HEK293T (cell line): Measurements from ENCODE around the gene RPS6KA5.
"Not testable (repeated sequence)": the region's sequence is repeated elsewhere in the genome, so short reads cannot be mapped to it uniquely, and the experiment has no call there.

Source experiments
- CTCF ChIA-PET: fragments of 350-600 bp; formaldehyde crosslinking; extraction: SDS; loops from one replicate; lab custom pipeline; 2021; ENCODE audit warnings: antibody characterized with exemption, inconsistent platforms; lab: Yijun Ruan, JAX
- POLR2A ChIA-PET: fragments of 350-600 bp; formaldehyde crosslinking; extraction: SDS; loops from one replicate; lab custom pipeline; 2020; ENCODE audit warnings: antibody characterized with exemption, inconsistent platforms; lab: Yijun Ruan, JAX
- DNase-seq: peaks from one replicate; pipeline ENCODE4 v3.0.0; 2012; ENCODE audit warnings: mixed read lengths; ENCODE audit errors: extremely low spot score
- ARNT ChIP-seq: fragments of 450-650 bp; IDR thresholded peaks from 2 replicates; pipeline ENCODE4 v1.6.1; 2017; ENCODE audit warnings: mild to moderate bottlenecking
- BHLHE40 ChIP-seq: fragments of 450-650 bp; IDR thresholded peaks from 2 replicates; pipeline ENCODE4 v1.6.1; 2016; ENCODE audit warnings: mild to moderate bottlenecking, moderate library complexity, borderline replicate concordance
- CTBP1 ChIP-seq: fragments of 450-650 bp; IDR thresholded peaks from 2 replicates; pipeline ENCODE4 v1.6.1; 2016; ENCODE audit warnings: borderline replicate concordance
- ELF4 ChIP-seq: fragments of 450-650 bp; IDR thresholded peaks from 2 replicates; pipeline ENCODE4 v1.6.1; 2017; ENCODE audit warnings: antibody characterized with exemption
- FOXA1 ChIP-seq: fragments of 450-650 bp; IDR thresholded peaks from 2 replicates; pipeline ENCODE4 v1.6.1; 2016; ENCODE audit warnings: mild to moderate bottlenecking
- FOXK2 ChIP-seq: fragments of 450-650 bp; IDR thresholded peaks from 2 replicates; pipeline ENCODE4 v1.6.1; 2016; ENCODE audit warnings: mild to moderate bottlenecking
- FOXM1 ChIP-seq: fragments of 450-650 bp; IDR thresholded peaks from 2 replicates; pipeline ENCODE4 v1.6.1; 2017; ENCODE audit warnings: mild to moderate bottlenecking, borderline replicate concordance
- HDGF ChIP-seq: fragments of 450-650 bp; IDR thresholded peaks from 2 replicates; pipeline ENCODE4 v1.6.1; 2017; ENCODE audit warnings: antibody characterized with exemption, borderline replicate concordance
- L3MBTL2 ChIP-seq: fragments of 450-650 bp; conservative IDR thresholded peaks from 2 replicates; pipeline ENCODE4 v1.6.1; 2016; ENCODE audit warnings: mild to moderate bottlenecking
- LEF1 ChIP-seq: fragments of 450-650 bp; IDR thresholded peaks from 2 replicates; pipeline ENCODE4 v1.6.1; 2017; ENCODE audit warnings: mild to moderate bottlenecking, borderline replicate concordance
- NFRKB ChIP-seq: fragments of 450-650 bp; IDR thresholded peaks from 2 replicates; pipeline ENCODE4 v1.6.1; 2016; ENCODE audit warnings: mild to moderate bottlenecking, moderate library complexity
- SP1 ChIP-seq: fragments of 450-650 bp; IDR thresholded peaks from 2 replicates; pipeline ENCODE4 v1.6.1; 2017
- SUZ12 ChIP-seq: fragments of 450-650 bp; IDR thresholded peaks from 2 replicates; pipeline ENCODE4 v1.6.1; 2016; ENCODE audit warnings: mild to moderate bottlenecking
- TARDBP ChIP-seq: fragments of 450-650 bp; IDR thresholded peaks from 2 replicates; pipeline ENCODE4 v1.6.1; 2016
- ZNF384 ChIP-seq: fragments of 450-650 bp; IDR thresholded peaks from 2 replicates; pipeline ENCODE4 v1.6.1; 2016
- TF ChIP-seq, protein P1 (sequence below): fragments of 450-650 bp; IDR thresholded peaks from 2 replicates; pipeline ENCODE4 v1.6.1; 2016

Gene RPS6KA5

DNA sequence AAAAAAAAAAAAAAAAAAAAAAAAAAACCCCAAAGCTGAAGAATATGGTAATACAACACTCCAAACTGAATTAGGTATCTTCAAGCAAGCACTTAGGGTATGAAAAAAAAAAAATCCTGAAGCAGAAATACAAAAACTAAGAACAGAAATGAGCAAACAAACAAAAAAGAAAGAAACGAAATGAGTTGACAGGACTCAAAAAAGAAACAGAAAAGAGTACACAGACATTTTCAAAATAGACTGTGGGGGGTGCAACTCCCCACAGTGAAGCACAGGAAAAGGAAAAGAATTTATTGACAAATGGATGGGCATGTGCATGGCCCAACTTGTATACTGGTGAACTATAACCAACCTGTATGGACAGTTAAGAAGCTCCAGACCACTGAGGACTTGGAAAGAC, 24.6 kb downstream of the RPS6KA5 start:
- TF ChIP-seq, protein P1, sequence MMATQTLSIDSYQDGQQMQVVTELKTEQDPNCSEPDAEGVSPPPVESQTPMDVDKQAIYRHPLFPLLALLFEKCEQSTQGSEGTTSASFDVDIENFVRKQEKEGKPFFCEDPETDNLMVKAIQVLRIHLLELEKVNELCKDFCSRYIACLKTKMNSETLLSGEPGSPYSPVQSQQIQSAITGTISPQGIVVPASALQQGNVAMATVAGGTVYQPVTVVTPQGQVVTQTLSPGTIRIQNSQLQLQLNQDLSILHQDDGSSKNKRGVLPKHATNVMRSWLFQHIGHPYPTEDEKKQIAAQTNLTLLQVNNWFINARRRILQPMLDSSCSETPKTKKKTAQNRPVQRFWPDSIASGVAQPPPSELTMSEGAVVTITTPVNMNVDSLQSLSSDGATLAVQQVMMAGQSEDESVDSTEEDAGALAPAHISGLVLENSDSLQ: no peak
- peak; percentile 81 for TF ChIP-seq ZNF384
- ChIA-PET CTCF (interaction anchor here (0.9 kb wide), 1 partner anchor 133 kb away, joined by 3 read pairs; no protein-coding TSS in a partner anchor), POLR2A (interaction anchor here (1.3 kb wide), 1 partner anchor 25 kb away, joined by 5 read pairs; the partner anchor contains the start of gene RPS6KA5)
- DNase-seq: no peak

DNA sequence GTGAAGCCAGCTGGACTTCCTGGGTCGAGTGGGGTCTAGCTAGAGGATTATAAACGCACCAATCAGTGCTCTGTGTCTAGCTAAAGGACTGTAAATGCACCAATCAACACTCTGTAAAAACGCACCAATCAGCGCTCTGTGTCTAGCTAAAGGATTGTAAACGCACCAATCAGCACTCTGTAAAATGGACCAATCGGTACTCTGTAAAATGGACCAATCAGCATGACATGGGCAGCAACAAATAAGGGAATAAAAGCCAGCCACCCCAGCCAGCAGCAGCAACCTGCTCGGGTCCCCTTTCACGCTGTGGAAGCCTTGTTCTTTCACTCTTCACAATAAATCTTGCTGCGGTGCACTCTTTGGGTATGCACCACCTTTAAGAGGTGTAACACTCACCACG, 26.1 kb downstream of the RPS6KA5 start:
- POLR2A ChIA-PET, CTCF ChIA-PET, DNase-seq: not testable (repeated sequence)

DNA sequence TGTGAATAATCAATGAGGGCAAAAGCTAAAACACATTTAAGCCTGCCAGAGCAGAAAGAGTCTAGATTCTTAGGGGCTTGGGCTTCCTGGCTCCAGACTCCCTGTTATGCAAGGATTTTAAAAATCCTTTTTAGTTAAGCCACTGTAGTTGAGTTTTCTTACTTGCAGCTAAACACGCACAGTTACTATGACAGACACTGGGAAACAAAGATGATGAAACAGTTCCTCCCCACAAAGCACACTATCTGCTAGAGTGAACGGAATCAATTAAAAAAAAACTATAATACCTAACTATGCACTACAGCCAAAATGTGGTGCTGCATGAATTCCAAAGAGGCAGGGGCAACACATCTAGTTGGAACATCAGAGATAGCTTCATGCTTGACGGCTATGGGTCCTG, 28.2 kb downstream of the RPS6KA5 start:
- no peak for DNase-seq
- TF ChIP-seq CTBP1 (no peak), ARNT (no peak), FOXK2 (no peak), TARDBP (no peak), ZNF384 (no peak), FOXA1 (no peak), L3MBTL2 (no peak), BHLHE40 (no peak), SUZ12 (no peak), SP1 (no peak), NFRKB (no peak), ELF4 (no peak), LEF1 (no peak), HDGF (no peak)
- TF ChIP-seq, protein P1: no peak
- ChIA-PET CTCF (interaction anchor here (0.6 kb wide), 1 partner anchor 46 kb away, joined by 8 read pairs; no protein-coding TSS in a partner anchor), POLR2A (no interaction called here)

DNA sequence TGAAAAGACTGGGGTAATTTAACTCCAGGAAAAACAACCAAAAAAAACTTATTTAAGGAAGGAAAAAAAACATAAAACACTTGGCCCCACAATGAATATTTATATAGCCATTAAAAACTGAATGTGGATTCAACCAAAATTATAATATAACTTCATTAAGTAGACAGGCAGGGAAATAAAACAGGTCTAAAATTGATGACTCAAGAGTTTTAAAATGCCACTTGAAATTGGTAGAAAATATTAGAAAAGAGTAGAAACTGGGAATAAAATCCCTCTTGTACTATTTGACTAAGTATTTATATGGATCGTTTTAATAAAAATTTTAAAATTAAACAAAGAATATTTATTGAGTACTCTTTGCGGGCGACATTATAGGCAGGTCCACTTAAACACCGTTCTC, 28.8 kb downstream of the RPS6KA5 start:
- TF ChIP-seq ELF4 (no peak), HDGF (no peak), LEF1 (no peak)
- ChIA-PET POLR2A (no interaction called here), CTCF (interaction anchor here (0.6 to 1.4 kb wide), 2 partner anchors 46 to 145 kb away, joined by 4 to 8 read pairs; no protein-coding TSS in a partner anchor)
- no peak for DNase-seq

DNA sequence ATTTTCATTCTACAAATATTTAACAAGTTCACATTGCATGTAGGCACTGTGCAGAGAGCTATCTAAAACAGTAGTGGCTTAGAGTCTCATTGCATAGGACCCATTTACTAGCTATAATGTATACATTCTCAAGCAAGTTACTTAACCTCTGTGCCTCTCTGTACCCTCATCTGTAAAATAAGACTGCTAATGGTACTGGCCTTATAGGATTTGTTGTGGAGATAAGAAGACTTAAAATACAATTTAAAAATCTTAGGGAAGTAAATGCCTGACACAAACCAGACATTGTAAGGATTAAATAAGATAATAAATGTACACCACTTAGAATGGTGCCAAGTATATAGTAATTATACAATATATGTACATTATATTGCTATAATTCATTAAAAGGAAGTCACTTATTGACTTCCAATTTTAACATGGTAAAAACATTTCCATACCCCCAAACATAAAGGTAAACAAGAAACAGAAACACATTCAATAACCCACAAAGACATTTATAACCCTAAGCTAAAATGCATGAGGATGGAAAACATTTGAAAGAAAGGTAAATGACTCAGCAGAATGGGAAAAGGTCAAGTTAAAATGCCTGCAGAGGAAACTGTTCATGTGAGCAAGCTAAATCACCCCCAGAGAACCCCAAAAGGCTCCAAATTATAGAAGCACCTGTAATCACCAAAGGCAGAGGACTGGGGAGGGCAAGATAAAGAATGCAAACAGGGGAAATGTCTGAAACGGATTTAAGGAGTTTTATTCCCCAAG, 30.8 kb downstream of the RPS6KA5 start:
- CTCF ChIA-PET: no interaction called here
- DNase-seq: no peak
- TF ChIP-seq, protein P1: no peak
- TF ChIP-seq HDGF (no peak), SUZ12 (no peak), FOXM1 (no peak), L3MBTL2 (no peak), CTBP1 (no peak), FOXK2 (no peak), BHLHE40 (no peak), FOXA1 (no peak), SP1 (no peak), ELF4 (no peak), ZNF384 (no peak)
- POLR2A ChIA-PET: interaction anchor here (0.8 kb wide), 1 partner anchor 31 kb away, joined by 5 read pairs; the partner anchor contains the start of gene RPS6KA5

DNA sequence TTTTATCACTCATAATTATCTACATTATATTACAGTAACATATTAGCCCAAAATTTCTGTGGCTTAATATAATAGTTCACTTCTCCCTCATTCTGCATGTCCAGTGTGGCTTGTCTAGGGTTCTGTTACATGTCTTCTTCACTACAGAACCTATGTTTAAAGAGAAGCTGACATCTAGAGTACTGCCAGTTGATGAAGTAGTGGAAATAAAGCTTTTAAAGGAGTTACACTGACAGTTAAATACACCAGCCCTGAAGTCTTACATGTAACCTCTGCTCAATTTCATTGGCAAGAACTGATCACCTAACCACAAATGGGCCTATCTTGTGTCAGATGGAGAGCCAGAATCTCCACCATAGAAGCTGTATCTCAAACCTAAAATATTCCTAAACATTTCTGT, 32.9 kb downstream of the RPS6KA5 start:
- POLR2A ChIA-PET: no interaction called here

DNA sequence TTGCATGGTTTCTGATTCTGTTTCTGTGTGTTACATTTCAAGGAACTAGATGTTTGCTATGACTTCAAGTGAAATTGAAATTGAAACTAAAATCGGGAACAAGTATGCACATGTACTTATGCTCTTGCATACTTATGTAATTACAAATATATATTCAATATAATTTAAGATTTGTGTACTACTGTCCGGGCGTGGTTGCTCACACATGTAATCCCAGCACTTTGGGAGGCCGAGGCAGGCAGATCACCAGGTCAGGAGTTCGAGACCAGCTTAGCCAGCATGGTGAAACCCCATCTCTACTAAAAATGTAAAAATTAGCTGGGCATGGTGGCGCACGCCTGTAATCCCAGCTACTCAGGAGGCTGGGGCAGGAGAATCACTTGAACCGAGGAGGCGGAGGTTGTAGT, 37.8 kb downstream of the RPS6KA5 start:
- DNase-seq, POLR2A ChIA-PET: not testable (repeated sequence)
- CTCF ChIA-PET: interaction anchor here (0.6 kb wide), 1 partner anchor 1265 kb away, joined by 3 read pairs; no protein-coding TSS in a partner anchor

More for the DNA sequence above, 32.9 kb downstream of the RPS6KA5 start:
- DNase-seq: no peak
- CTCF ChIA-PET: no interaction called here
- no peak for TF ChIP-seq SP1
- no peak for TF ChIP-seq ELF4
- TF ChIP-seq TARDBP: no peak
- no peak for TF ChIP-seq FOXA1
- no peak for TF ChIP-seq CTBP1
- TF ChIP-seq ARNT: no peak
- no peak for TF ChIP-seq HDGF
- no peak for TF ChIP-seq NFRKB
- TF ChIP-seq BHLHE40: no peak
- no peak for TF ChIP-seq LEF1
